IMR-90 (cell line): Measurements from ENCODE around the gene METRNL.

Experiments
- BHLHE40 ChIP-seq: fragments of 150-350 bp; IDR thresholded peaks from 2 replicates; pipeline ENCODE4 v1.6.1; 2016; ENCODE audit warnings: mild to moderate bottlenecking, low read depth, low read length
- CEBPB ChIP-seq: IDR thresholded peaks from 2 replicates; pipeline ENCODE4 v1.6.1; 2012; ENCODE audit warnings: low read depth, low read length, improper control_type of control experiment
- CHD1 ChIP-seq: IDR thresholded peaks from 2 replicates; pipeline ENCODE4 v1.6.1; 2012; ENCODE audit warnings: low read depth, low read length, improper control_type of control experiment
- ELK1 ChIP-seq: fragments of 150-350 bp; IDR thresholded peaks from 2 replicates; pipeline ENCODE4 v1.6.1; 2016; ENCODE audit warnings: low read depth, mild to moderate bottlenecking, low read length, moderate library complexity, borderline replicate concordance
- FOS ChIP-seq: fragments of 150-350 bp; IDR thresholded peaks from 2 replicates; pipeline ENCODE4 v1.6.1; 2016; ENCODE audit warnings: low read depth, low read length
- MAFK ChIP-seq: IDR thresholded peaks from 2 replicates; pipeline ENCODE4 v1.6.1; 2012; ENCODE audit warnings: low read depth, low read length, improper control_type of control experiment
- MXI1 ChIP-seq: IDR thresholded peaks from 2 replicates; pipeline ENCODE4 v1.6.1; 2012; ENCODE audit warnings: low read depth, mild to moderate bottlenecking, low read length, moderate library complexity, borderline replicate concordance
- POLR2A ChIP-seq: IDR thresholded peaks from 2 replicates; pipeline ENCODE4 v1.6.1; 2012; ENCODE audit warnings: mild to moderate bottlenecking, low read depth, low read length
- RAD21 ChIP-seq: IDR thresholded peaks from 2 replicates; pipeline ENCODE4 v1.6.1; 2012; ENCODE audit warnings: low read length, improper control_type of control experiment
- RCOR1 ChIP-seq: IDR thresholded peaks from 2 replicates; pipeline ENCODE4 v1.6.1; 2012; ENCODE audit warnings: mild to moderate bottlenecking, low read length, improper control_type of control experiment; ENCODE audit not compliant: insufficient replicate concordance
- TF ChIP-seq, protein P1 (sequence below): conservative IDR thresholded peaks from 2 replicates; pipeline ENCODE4 v1.5.1; 2012; ENCODE audit warnings: mild to moderate bottlenecking, low read depth, low read length, improper control_type of control experiment
- TF ChIP-seq, protein P2 (sequence below): fragments of 150-350 bp; IDR thresholded peaks from 2 replicates; pipeline ENCODE4 v1.6.1; 2017; ENCODE audit warnings: mild to moderate bottlenecking, antibody characterized with exemption, low read length, low read depth

DNA sequence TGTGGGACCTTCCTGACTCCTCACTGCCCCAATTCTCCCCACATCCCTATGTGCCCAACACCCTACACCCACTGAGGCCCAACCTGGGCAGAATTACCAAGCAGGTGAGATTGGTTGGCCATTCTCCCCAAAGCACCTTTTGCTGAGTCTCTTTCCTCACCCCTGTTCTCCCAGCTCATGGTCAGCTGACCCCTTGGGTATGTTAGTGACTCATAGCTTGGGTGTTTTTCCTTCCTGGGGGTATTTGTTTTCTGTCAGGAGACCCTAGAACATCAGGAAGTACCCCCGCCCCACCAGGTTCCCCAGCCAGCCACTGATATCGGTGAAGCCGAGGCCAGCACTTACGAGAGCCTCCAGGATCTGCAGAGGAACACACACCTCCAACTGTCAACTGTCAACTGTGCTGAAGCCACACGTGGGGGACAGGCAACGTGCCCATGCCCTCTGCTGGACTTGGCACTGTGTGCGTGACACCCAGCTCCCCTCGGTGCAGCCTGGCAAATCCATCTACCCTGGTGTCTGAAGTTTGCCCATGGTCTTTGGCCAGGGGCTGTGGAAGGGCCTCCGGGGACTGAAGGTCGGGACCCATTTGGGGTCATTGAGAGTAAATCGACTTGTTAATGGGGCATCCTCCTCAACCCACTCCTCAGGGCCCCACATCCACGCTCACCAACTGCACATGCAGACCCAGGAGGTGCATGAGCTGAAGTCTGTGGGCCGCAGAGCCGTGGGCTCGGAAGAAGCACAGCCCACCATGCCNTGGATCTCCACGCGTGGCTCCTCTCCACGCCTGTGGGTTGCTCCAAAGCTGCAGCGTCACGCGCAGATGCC is 53.1 kb downstream of the METRNL start:
- TF ChIP-seq BHLHE40 (no peak), RCOR1 (no peak), CEBPB (no peak), POLR2A (no peak), ELK1 (no peak), RAD21 (no peak), MAFK (no peak), MXI1 (no peak), FOS (no peak), CHD1 (no peak)
- TF ChIP-seq, protein P1, sequence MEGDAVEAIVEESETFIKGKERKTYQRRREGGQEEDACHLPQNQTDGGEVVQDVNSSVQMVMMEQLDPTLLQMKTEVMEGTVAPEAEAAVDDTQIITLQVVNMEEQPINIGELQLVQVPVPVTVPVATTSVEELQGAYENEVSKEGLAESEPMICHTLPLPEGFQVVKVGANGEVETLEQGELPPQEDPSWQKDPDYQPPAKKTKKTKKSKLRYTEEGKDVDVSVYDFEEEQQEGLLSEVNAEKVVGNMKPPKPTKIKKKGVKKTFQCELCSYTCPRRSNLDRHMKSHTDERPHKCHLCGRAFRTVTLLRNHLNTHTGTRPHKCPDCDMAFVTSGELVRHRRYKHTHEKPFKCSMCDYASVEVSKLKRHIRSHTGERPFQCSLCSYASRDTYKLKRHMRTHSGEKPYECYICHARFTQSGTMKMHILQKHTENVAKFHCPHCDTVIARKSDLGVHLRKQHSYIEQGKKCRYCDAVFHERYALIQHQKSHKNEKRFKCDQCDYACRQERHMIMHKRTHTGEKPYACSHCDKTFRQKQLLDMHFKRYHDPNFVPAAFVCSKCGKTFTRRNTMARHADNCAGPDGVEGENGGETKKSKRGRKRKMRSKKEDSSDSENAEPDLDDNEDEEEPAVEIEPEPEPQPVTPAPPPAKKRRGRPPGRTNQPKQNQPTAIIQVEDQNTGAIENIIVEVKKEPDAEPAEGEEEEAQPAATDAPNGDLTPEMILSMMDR, result no peak
- TF ChIP-seq, protein P2, sequence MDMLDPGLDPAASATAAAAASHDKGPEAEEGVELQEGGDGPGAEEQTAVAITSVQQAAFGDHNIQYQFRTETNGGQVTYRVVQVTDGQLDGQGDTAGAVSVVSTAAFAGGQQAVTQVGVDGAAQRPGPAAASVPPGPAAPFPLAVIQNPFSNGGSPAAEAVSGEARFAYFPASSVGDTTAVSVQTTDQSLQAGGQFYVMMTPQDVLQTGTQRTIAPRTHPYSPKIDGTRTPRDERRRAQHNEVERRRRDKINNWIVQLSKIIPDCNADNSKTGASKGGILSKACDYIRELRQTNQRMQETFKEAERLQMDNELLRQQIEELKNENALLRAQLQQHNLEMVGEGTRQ, result peak; percentile 31; the same call in 1 of the 2 replicates
